Mammary epithelial cell (primary cell): ENCODE measurements around the gene CXorf49.
"Not testable (repeated sequence)": the region's sequence is repeated elsewhere in the genome, so short reads cannot be mapped to it uniquely, and the experiment has no call there.

Experiments
- EZH2 ChIP-seq: IDR thresholded peaks from 2 replicates; pipeline ENCODE4 v1.6.1; 2012; ENCODE audit warnings: low read length, inconsistent platforms, borderline replicate concordance
- TF ChIP-seq, protein P1 (sequence below), 2 donors: IDR thresholded peaks in 1 of 2; conservative IDR thresholded peaks in 1 of 2; 2 replicates each; pipeline ENCODE4 v1.5.1; 2011 to 2012; ENCODE audit warnings: inconsistent platforms in 2 of 2, low read length in 2 of 2, mild to moderate bottlenecking in 2 of 2, control low read depth in 1 of 2, low read depth in 1 of 2; ENCODE audit not compliant: insufficient read depth in 1 of 2; ENCODE audit errors: extremely low read depth in 1 of 2

- TF ChIP-seq, protein P1, sequence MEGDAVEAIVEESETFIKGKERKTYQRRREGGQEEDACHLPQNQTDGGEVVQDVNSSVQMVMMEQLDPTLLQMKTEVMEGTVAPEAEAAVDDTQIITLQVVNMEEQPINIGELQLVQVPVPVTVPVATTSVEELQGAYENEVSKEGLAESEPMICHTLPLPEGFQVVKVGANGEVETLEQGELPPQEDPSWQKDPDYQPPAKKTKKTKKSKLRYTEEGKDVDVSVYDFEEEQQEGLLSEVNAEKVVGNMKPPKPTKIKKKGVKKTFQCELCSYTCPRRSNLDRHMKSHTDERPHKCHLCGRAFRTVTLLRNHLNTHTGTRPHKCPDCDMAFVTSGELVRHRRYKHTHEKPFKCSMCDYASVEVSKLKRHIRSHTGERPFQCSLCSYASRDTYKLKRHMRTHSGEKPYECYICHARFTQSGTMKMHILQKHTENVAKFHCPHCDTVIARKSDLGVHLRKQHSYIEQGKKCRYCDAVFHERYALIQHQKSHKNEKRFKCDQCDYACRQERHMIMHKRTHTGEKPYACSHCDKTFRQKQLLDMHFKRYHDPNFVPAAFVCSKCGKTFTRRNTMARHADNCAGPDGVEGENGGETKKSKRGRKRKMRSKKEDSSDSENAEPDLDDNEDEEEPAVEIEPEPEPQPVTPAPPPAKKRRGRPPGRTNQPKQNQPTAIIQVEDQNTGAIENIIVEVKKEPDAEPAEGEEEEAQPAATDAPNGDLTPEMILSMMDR (conservative IDR thresholded peaks at IDR 0.05 in 1 of 2, IDR thresholded peaks at IDR 0.05 in 1 of 2; ENCODE audit: extremely low read depth in 1 of 2, insufficient read depth in 1 of 2, low read depth in 1 of 2, low read length in 2 of 2) = not testable (repeated sequence)
- not testable (repeated sequence) for TF ChIP-seq EZH2
Observed at GRCh38 chrX:71698299-71699022, 19.6 kb downstream of the CXorf49 start.
